RWPE2 (cell line): ENCODE results near the gene NF1.

Experiments used
- ATAC-seq: fragments of 200-7000 bp; cut with Tn5 transposase; 3 replicates; pipeline ENCODE4 v1.9.1; 2021; ENCODE audit warnings: low read depth
- DNase-seq: peaks from one replicate; pipeline ENCODE4 v3.0.0-alpha.2; 2020; ENCODE audit warnings: low spot score
- H3K27ac ChIP-seq: fragments of 450-650 bp; 2 replicates; pipeline ENCODE4 v1.5.1; 2017; ENCODE audit warnings: mild to moderate bottlenecking; ENCODE audit not compliant: poor library complexity, severe bottlenecking
- H3K27me3 ChIP-seq: fragments of 250-450 bp; sonication (Bioruptor Pico); 2 replicates; pipeline ENCODE4 v1.5.1; 2021; ENCODE audit warnings: mild to moderate bottlenecking, moderate library complexity; ENCODE audit not compliant: insufficient read depth, poor library complexity, severe bottlenecking
- H3K36me3 ChIP-seq: fragments of 250-450 bp; sonication (Bioruptor Pico); 2 replicates; pipeline ENCODE4 v1.5.1; 2020; ENCODE audit warnings: low read depth, mild to moderate bottlenecking, moderate library complexity
- H3K4me1 ChIP-seq: fragments of 250-450 bp; sonication (Bioruptor Pico); 2 replicates; pipeline ENCODE4 v1.5.1; 2021; ENCODE audit warnings: mild to moderate bottlenecking, moderate library complexity; ENCODE audit not compliant: insufficient read depth, poor library complexity, severe bottlenecking
- H3K4me3 ChIP-seq: fragments of 250-450 bp; sonication (Bioruptor Pico); 2 replicates; pipeline ENCODE4 v1.5.1; 2021; ENCODE audit warnings: mild to moderate bottlenecking, moderate library complexity; ENCODE audit not compliant: severe bottlenecking
- H3K9me3 ChIP-seq: fragments of 250-450 bp; sonication (Bioruptor Pico); 2 replicates; pipeline ENCODE4 v1.5.1; 2021; ENCODE audit warnings: mild to moderate bottlenecking, moderate library complexity; ENCODE audit not compliant: severe bottlenecking
- CTCF ChIP-seq: fragments of 450-650 bp; IDR thresholded peaks from one replicate; pipeline ENCODE4 v1.5.1; 2017; ENCODE audit warnings: mild to moderate bottlenecking, moderate library complexity; ENCODE audit not compliant: poor library complexity, severe bottlenecking

The NF1 gene

DNA sequence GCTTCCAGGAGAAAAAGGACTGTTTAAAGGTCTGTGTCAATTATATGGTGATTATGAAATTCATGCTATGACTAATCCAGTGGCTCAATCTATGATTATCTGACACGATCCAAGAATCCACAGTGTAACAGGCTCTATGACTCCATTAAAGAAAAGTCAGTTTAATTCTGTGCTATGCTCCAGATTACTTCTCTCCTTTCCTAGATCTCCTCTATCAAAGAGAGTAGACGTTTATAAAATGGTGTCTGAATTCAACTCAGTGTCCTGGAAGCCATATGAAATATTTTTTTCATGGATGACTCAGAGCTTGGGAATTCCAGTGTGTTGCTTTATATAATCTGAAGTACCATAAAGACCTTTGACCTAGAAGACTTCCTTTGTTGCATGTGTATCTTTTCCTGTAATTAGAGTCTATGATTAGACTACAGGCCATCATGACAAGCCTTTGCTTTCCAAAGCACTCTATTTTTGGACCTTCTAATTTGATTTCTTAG, 27.0 kb upstream of the NF1 start:
- Histone ChIP-seq H3K27ac (peak overlapping the region; percentile 83), H3K27me3 (no peaks in the 10 kb centered on the region), H3K4me1 (peaks cover 32% of the 10 kb centered on the region), H3K36me3 (no peaks in the 10 kb centered on the region), H3K4me3 (no peak overlapping the region), H3K9me3 (no peaks in the 10 kb centered on the region)
- peak; percentile 69 for ATAC-seq
- no peak for DNase-seq
- TF ChIP-seq CTCF: no peak

DNA sequence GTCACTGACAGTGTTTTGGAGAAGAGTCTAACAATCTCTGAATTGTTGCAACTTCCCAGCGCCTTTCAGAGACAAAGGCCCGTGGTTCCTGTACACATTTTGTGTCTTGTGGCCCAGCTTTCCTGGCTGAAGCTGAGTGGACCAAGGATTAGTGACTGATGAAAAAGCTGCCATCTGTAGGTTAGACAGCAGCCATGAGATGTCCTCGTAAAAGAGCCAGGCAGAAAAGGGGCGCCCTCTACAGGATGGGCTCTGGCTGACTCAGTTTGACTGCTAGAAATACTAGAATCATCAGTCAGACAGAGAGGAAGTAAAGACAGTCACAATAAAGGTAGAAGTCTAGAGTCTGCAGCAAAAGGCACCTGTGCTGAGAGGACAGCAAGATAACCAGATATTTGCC, 26.5 kb upstream of the NF1 start:
- Histone ChIP-seq H3K4me3 (no peak overlapping the region), H3K27me3 (no peaks in the 10 kb centered on the region), H3K36me3 (no peaks in the 10 kb centered on the region), H3K4me1 (peaks cover 37% of the 10 kb centered on the region), H3K27ac (peak overlapping the region; percentile 83), H3K9me3 (no peaks in the 10 kb centered on the region)
- ATAC-seq (no peak), DNase-seq (no peak)
- TF ChIP-seq CTCF: peak; percentile 52

DNA sequence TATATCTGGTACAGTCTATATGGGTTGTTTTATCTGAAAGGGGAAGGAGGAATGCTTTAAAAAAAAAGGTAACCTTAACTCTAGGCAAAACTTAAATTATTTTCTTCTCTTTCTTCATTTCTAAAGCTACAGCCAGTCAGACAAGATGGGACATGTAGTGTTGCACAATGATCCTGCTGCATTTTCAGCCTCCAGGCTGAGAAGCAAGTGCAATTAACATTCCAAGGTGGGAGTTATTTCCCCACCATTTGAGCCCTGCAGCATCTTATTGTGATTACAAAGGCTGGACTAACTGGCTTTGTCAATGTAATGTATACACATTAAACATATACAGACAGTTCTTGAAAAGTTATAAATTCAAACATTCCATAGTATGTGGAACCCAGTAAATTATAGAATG, 22.6 kb upstream of the NF1 start:
- no peaks in the 10 kb centered on the region for H3K36me3 ChIP-seq
- DNase-seq: peak; percentile 67
- H3K4me3 ChIP-seq: no peak overlapping the region
- H3K4me1 ChIP-seq: peaks cover 43% of the 10 kb centered on the region
- H3K27ac ChIP-seq: peak overlapping the region; percentile 85
- peak; percentile 82 for ATAC-seq
- H3K27me3 ChIP-seq: no peaks in the 10 kb centered on the region
- H3K9me3 ChIP-seq: no peaks in the 10 kb centered on the region
- TF ChIP-seq CTCF: no peak

DNA sequence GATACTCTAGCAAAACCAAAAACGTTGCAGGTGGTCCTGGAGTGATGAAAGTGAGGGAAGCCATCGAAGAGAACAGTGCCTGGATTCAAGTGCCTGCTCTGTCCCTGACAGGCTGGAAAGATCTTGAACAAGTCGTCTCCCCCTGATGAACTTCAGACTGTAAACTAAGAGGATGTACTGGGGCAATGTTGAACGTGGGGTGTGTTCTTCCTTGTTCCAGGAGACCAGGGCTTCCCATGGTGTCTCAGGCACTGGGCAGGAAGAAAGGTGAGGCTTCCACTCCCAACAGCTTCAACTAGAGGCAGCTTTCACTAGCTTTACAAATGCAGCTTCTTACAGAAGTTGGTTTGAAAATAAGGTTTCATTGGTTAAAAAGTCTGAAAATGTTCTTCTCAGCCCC, 21.4 kb upstream of the NF1 start:
- DNase-seq (no peak), ATAC-seq (no peak)
- Histone ChIP-seq H3K4me1 (peaks cover 31% of the 10 kb centered on the region), H3K27ac (peak overlapping the region; percentile 85), H3K9me3 (no peaks in the 10 kb centered on the region), H3K4me3 (no peak overlapping the region), H3K27me3 (no peaks in the 10 kb centered on the region), H3K36me3 (no peaks in the 10 kb centered on the region)
- no peak for TF ChIP-seq CTCF

- DNase-seq (no peak), ATAC-seq (no peak)
- TF ChIP-seq CTCF: no peak
- Histone ChIP-seq H3K36me3 (no peaks in the 10 kb centered on the region), H3K27ac (no peak overlapping the region), H3K4me1 (peaks cover 24% of the 10 kb centered on the region), H3K27me3 (no peaks in the 10 kb centered on the region), H3K9me3 (no peaks in the 10 kb centered on the region), H3K4me3 (no peak overlapping the region)
Measured at GRCh38 chr17:31074772-31075555, 19.8 kb upstream of the NF1 start.
